COR-L47 (cell line): ENCODE results near the gene ZNF385C.

Source experiments
- DNase-seq: peaks from one replicate; lab custom pipeline; 2025; lab: John Stamatoyannopoulos, UW

The ZNF385C gene

GRCh38 chr17:42125565-42125964 is 27.3 kb upstream of the ZNF385C start:
- DNase-seq, result no peak

- no peak for DNase-seq
Observed at GRCh38 chr17:42124256-42124655, 26.0 kb upstream of the ZNF385C start.

- DNase-seq, result no peak
Observed at GRCh38 chr17:42122371-42123303, 24.4 kb upstream of the ZNF385C start, which contains the start of gene HSPB9. HSPB9 (plus strand) TSS chr17:42122804; CDS start chr17:42122851, 47 bp downstream.

- DNase-seq, result peak; percentile 71
Observed at GRCh38 chr17:42120770-42121769, 22.8 kb upstream of the ZNF385C start, which contains the start of gene KAT2A. KAT2A (minus strand) TSS chr17:42121367; CDS start chr17:42121304, 63 bp downstream.

- no peak for DNase-seq
Observed at GRCh38 chr17:42120161-42120769, 22.0 kb upstream of the ZNF385C start.

GRCh38 chr17:42119301-42119700 is 21.0 kb upstream of the ZNF385C start:
- DNase-seq, result no peak

GRCh38 chr17:42118545-42118944 is 20.3 kb upstream of the ZNF385C start:
- peak; percentile 3 for DNase-seq

- DNase-seq, result no peak
Observed at GRCh38 chr17:42118126-42118510, 19.8 kb upstream of the ZNF385C start.

- DNase-seq, result no peak
Observed at GRCh38 chr17:42117397-42118125, 19.3 kb upstream of the ZNF385C start.

GRCh38 chr17:42116705-42117396 is 18.6 kb upstream of the ZNF385C start:
- DNase-seq, result peak; percentile 63

GRCh38 chr17:42114118-42114517 is 15.8 kb upstream of the ZNF385C start:
- no peak for DNase-seq

GRCh38 chr17:42113293-42114069 is 15.2 kb upstream of the ZNF385C start:
- no peak for DNase-seq

- DNase-seq, result no peak
Observed at GRCh38 chr17:42112552-42113176, 14.4 kb upstream of the ZNF385C start, which contains the start of gene DHX58. DHX58 (minus strand) TSS chr17:42112714; CDS start chr17:42111892, 822 bp downstream.

GRCh38 chr17:42111871-42112551 is 13.7 kb upstream of the ZNF385C start:
- DNase-seq, result no peak

- no peak for DNase-seq
Observed at GRCh38 chr17:42111265-42111636, 13.0 kb upstream of the ZNF385C start.

GRCh38 chr17:42110301-42111264 is 12.3 kb upstream of the ZNF385C start:
- no peak for DNase-seq

GRCh38 chr17:42109086-42109485 is 10.8 kb upstream of the ZNF385C start:
- DNase-seq, result no peak
